GM12878 (cell line): ENCODE results near the gene PTEN. TPM values are rescaled to one million over a fixed set of nuclear protein-coding genes. Genes with fewer than 3 reads are reported as not detected.

Experiments
- CEBPB ChIP-seq, 2 experiments: fragments of 150-350 bp in 1 of 2; IDR thresholded peaks; 2 replicates each; pipeline ENCODE4 v1.6.1; 2012 to 2014; ENCODE audit warnings: low read depth in 2 of 2, low read length in 2 of 2, borderline replicate concordance in 1 of 2, inconsistent platforms in 1 of 2
- CHD2 ChIP-seq: IDR thresholded peaks from 2 replicates; pipeline ENCODE4 v1.6.1; 2011; ENCODE audit warnings: low read depth, low read length, improper control_type of control experiment, borderline replicate concordance
- RAD21 ChIP-seq: IDR thresholded peaks from 2 replicates; pipeline ENCODE4 v1.6.1; 2011; ENCODE audit warnings: mild to moderate bottlenecking, low read depth, low read length, moderate library complexity; ENCODE audit not compliant: insufficient read depth
- RCOR1 ChIP-seq: conservative IDR thresholded peaks from 2 replicates; pipeline ENCODE4 v1.6.1; 2012; ENCODE audit warnings: low read depth, low read length, improper control_type of control experiment
- SIX5 ChIP-seq: IDR thresholded peaks from 2 replicates; pipeline ENCODE4 v1.6.1; 2011; ENCODE audit warnings: mild to moderate bottlenecking, low read depth, low read length, moderate library complexity; ENCODE audit not compliant: severe bottlenecking
- SMC3 ChIP-seq: IDR thresholded peaks from 2 replicates; pipeline ENCODE4 v1.6.1; 2011; ENCODE audit warnings: low read length, improper control_type of control experiment, borderline replicate concordance
- SREBF1 ChIP-seq: IDR thresholded peaks from 2 replicates; pipeline ENCODE4 v1.6.1; 2012; ENCODE audit warnings: mild to moderate bottlenecking, low read length
- SREBF2 ChIP-seq: IDR thresholded peaks from 2 replicates; pipeline ENCODE4 v1.6.1; 2012; ENCODE audit warnings: mild to moderate bottlenecking, low read length
- TAF1 ChIP-seq: IDR thresholded peaks from 2 replicates; pipeline ENCODE4 v1.6.1; 2011; ENCODE audit warnings: mild to moderate bottlenecking, low read depth, low read length, borderline replicate concordance
- TCF12 ChIP-seq: IDR thresholded peaks from 2 replicates; pipeline ENCODE4 v1.6.1; 2011; ENCODE audit warnings: low read depth, mild to moderate bottlenecking, low read length
- YY1 ChIP-seq: IDR thresholded peaks from 2 replicates; pipeline ENCODE4 v1.6.1; 2011; ENCODE audit warnings: low read depth, mild to moderate bottlenecking, low read length
- ZBTB40 ChIP-seq: fragments of 450-650 bp; IDR thresholded peaks from 2 replicates; pipeline ENCODE4 v1.6.1; 2016; ENCODE audit warnings: mild to moderate bottlenecking, moderate library complexity, borderline replicate concordance
- polyA plus RNA-seq, 11 experiments: library from polyadenylated mRNA; depleted of rRNA in 4 of 11; unstranded in 6 of 11; stranded (reverse) in 5 of 11; fragments of >200 nt; fragmentation: Nextera tagmentation in 4 of 11; fragmentation: Illumina TruSeq in 1 of 11; extraction: Ambion mirVana in 4 of 11; extraction: Trizol in 1 of 11; gene quantifications; 1 replicate in 1 of 11; 2 replicates in 10 of 11; pipeline versions ENCODE4 v1.2.1 to v1.2.3, GENCODE V29; 2011 to 2016; ENCODE audit warnings: inconsistent platforms in 2 of 11, missing spikeins in 2 of 11, low read depth in 1 of 11
- total RNA-seq, 4 experiments: library from RNA; depleted of rRNA in 3 of 4; stranded (reverse); fragments of >200 nt in 3 of 4; fragmentation: Illumina TruSeq in 1 of 4; extraction: Trizol in 1 of 4; gene quantifications; 2 replicates each; pipeline versions ENCODE4 v1.2.1 to v1.2.3, GENCODE V29; 2013 to 2021
- TF ChIP-seq, protein P1 (sequence below): fragments of 150-350 bp; IDR thresholded peaks from 2 replicates; pipeline ENCODE4 v1.6.1; 2014; ENCODE audit warnings: mild to moderate bottlenecking, low read depth, low read length
- TF ChIP-seq, protein P2 (sequence below): fragments of 450-650 bp; IDR thresholded peaks from 2 replicates; pipeline ENCODE4 v1.6.1; 2017; ENCODE audit warnings: antibody characterized with exemption, mild to moderate bottlenecking, moderate library complexity

PTEN gene
- total and polyA plus RNA-seq, 10 of the 15 experiments (the other 5 are each of a cell fraction or from before 2014, with no cell fraction given) = 26.1 to 175 (median 58.1) TPM

- TF ChIP-seq, protein P1, sequence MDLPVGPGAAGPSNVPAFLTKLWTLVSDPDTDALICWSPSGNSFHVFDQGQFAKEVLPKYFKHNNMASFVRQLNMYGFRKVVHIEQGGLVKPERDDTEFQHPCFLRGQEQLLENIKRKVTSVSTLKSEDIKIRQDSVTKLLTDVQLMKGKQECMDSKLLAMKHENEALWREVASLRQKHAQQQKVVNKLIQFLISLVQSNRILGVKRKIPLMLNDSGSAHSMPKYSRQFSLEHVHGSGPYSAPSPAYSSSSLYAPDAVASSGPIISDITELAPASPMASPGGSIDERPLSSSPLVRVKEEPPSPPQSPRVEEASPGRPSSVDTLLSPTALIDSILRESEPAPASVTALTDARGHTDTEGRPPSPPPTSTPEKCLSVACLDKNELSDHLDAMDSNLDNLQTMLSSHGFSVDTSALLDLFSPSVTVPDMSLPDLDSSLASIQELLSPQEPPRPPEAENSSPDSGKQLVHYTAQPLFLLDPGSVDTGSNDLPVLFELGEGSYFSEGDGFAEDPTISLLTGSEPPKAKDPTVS = no peak
- TF ChIP-seq SREBF1 = no peak
- TF ChIP-seq RCOR1 = no peak
- no peak for TF ChIP-seq SIX5
- TF ChIP-seq TCF12 = 0 out of 2 replicates have a peak, but pooled peaks have one; percentile 22
- TF ChIP-seq CHD2 = peak; percentile 29; the same call in 1 of the 2 replicates
- peak; percentile 41; the same call in 1 of the 2 replicates for TF ChIP-seq TAF1
- TF ChIP-seq SMC3 = peak; percentile 25; the same call in 1 of the 2 replicates
- peak; percentile 65 for TF ChIP-seq RAD21
- peak; percentile 82 for TF ChIP-seq YY1
- TF ChIP-seq, protein P2, sequence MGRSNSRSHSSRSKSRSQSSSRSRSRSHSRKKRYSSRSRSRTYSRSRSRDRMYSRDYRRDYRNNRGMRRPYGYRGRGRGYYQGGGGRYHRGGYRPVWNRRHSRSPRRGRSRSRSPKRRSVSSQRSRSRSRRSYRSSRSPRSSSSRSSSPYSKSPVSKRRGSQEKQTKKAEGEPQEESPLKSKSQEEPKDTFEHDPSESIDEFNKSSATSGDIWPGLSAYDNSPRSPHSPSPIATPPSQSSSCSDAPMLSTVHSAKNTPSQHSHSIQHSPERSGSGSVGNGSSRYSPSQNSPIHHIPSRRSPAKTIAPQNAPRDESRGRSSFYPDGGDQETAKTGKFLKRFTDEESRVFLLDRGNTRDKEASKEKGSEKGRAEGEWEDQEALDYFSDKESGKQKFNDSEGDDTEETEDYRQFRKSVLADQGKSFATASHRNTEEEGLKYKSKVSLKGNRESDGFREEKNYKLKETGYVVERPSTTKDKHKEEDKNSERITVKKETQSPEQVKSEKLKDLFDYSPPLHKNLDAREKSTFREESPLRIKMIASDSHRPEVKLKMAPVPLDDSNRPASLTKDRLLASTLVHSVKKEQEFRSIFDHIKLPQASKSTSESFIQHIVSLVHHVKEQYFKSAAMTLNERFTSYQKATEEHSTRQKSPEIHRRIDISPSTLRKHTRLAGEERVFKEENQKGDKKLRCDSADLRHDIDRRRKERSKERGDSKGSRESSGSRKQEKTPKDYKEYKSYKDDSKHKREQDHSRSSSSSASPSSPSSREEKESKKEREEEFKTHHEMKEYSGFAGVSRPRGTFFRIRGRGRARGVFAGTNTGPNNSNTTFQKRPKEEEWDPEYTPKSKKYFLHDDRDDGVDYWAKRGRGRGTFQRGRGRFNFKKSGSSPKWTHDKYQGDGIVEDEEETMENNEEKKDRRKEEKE = no peak
- no peak for TF ChIP-seq SREBF2
- TF ChIP-seq CEBPB (IDR thresholded peaks at IDR 0.05; ENCODE audit: borderline replicate concordance in 1 of 2, low read depth in 2 of 2, low read length in 2 of 2) = peak in 1 of 2 experiments; percentile 39; a peak in 1 of 4 replicates
- no peak for TF ChIP-seq ZBTB40
- TF ChIP-seq, all 136 proteins: peak for 14
These were observed 1.9 kb upstream of the PTEN start (continued) for GRCh38 chr10:87861566-87861952.
